ENCODE results near the gene FNTB.

FNTB gene, protein sequence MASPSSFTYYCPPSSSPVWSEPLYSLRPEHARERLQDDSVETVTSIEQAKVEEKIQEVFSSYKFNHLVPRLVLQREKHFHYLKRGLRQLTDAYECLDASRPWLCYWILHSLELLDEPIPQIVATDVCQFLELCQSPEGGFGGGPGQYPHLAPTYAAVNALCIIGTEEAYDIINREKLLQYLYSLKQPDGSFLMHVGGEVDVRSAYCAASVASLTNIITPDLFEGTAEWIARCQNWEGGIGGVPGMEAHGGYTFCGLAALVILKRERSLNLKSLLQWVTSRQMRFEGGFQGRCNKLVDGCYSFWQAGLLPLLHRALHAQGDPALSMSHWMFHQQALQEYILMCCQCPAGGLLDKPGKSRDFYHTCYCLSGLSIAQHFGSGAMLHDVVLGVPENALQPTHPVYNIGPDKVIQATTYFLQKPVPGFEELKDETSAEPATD

DNA sequence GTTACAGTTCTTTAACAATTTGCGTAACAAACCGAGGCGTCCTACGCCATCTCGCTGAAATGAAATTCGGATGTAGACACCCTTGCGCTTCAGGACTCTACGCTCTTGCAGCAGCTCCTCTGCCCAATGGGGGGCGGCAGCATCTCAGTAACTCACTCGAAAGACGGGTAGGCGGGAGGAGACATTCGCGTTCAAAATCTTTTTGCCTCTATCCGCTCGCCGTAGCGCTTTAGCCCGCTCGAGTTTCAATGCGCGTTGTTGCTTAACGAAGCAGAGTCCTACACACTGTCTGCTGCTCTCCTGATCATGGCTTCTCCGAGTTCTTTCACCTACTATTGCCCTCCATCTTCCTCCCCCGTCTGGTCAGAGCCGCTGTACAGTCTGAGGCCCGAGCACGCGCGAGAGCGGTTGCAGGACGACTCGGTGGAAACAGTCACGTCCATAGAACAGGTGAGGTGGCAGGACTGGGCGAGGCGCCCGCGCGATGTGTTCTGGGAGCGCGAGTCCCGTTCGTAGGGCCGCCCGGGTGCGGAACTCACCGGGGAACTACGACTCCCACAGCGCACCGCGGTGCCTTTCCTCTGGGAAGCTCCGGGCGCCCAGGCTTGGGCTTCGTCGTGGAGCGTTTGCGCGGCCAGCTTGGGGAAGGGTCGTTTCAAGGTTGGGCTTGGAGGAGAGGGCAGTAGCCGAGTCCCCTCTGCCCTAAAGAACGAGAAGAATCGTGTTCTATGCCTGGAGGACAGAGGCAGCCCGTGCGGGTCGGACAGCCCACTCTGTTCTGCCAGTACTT is at the start of gene FNTB:
Gene FNTB (plus strand): TSS at position 248 of the 790 bp plus-strand sequence. CDS start 59 bp downstream, at position 307.
- DNase-seq (ENCODE audit: low read depth) = peak; percentile 90

DNA sequence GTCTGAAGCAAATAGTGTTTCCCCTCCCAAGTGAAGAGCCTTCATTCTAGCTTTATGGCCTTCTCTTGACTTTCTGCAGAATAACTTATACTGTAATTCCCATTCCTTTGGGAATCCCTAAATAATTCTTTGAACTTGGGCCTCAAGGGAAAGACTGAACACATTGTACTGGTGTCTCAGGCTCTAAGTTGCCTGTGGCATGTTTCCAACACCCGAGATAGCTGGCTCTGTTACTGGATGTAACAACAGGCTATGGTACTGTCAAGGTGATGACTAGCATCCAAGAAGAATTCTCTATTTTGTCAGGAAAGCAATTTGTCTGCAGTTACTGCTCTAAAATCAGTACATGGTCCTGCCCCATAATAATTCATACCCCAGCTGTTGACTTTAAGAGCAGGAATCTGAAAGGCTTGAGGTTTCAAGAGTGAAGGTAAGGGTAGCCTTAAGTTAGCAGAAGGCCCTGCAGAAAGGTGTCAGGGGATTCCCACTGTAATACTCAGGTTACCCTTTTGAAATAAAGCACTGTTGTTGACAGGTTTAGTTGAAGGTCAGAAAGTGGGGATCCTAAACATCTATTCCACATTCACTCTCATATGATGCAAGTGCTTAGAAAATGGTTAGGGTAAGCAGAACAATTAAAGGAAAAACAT is 49.4 kb upstream of the FNTB start:
- DNase-seq (ENCODE audit: low read depth) = no peak

DNA sequence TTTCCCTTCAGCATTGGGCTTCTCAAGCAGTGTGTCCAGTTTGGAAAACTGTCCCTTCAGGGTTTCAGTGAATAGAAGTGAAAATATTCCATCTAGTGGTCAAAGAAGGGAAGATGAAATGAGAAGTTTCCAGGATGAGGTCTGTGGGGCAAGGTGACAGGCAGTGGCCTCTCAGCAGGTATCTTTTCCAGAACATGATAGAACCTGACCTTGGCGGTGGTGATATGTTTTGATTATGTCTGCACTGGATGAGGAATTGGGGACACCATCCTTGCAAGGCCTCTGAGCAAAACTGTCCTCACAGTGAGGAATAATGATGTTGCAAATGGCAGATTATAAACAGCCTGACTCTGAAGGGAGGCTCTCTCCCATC is 48.9 kb upstream of the FNTB start:
- DNase-seq (ENCODE audit: low read depth) = no peak

DNA sequence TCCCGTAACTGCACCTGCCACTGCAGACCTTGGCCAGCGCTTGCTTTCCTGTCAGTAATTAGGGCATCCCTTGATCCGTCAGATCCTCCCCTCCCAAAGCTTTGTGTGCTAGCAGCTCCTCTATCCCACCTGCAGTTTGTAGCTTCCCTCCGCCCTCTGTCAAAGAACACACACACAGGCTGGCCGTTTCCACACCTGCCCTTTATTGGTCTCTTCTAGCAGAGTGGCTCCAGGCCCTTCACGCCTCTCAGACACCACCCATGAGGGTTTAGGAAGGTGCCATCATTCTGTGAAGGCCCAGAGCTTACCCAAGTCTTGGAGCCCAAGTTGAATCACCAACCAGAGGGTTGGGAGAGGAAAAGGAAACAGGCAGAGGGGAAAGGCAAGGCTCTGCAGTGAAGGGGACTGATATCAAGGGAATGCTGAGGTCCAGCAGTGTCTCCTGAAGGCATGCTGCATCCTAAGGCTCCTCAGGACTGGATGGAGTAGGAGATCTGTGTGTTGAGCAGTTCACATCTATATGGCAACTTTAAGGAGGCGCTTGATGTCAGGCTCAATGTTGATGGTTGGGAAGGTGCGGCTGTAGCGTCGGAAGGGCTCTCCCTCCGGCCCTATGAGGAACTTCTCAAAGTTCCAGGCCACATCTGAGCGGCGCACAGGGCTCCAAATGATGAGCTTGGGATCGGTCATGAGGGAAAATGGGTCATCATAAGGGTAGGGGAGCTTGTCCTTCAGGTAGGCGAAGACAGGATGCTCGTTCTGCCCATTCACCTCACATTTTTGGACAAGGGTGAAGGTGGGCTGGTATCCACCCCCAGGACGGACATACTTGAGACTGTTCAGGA is 47.5 kb upstream of the FNTB start:
- DNase-seq (ENCODE audit: low read depth) = no peak

DNA sequence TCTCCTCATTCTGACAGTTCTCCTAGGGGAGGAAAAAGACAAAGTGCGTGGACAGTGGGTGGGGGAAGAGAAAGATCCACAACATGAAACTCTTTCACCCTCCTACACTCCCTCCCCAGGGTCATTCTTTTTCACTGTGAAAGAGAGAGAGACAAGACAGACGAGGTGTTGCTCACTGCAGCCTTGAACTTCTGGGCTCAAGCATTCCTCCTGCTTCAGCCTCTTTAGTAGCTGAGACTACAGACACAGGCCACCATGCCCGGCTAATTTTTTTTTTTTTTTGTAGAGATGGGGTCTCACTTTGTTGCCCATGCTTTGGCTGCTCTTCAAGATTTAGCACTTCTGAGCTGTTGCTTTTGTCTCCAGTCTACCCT is 46.9 kb upstream of the FNTB start:
- DNase-seq (ENCODE audit: low read depth) = no peak

DNA sequence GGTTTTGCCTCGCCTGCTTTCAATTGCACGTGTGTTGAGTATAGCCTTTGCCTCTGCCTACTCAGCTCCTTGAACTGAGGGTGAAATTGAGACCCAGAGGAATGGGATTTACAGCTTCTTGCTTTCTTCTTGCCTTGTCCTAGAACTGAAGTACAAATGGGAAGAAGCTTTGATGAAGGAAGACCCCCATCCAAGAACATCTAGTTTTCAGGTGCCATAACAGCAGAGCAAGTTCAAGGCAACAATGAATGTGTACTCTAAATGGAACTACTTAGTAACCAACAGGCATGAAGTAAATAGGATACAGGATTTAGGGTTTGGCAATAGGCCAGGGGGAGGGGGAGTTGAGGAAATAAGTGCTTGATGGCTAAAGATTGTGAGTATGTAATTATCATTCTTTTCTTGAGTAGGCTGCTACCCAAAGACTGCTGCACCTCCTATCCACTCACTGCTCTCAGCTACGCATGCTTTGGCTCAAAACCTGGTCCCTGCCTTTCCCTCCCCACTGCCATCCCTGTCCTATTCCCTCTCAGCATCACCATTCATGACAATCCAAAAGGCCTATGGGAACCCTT is 46.3 kb upstream of the FNTB start:
- no peak for DNase-seq (ENCODE audit: low read depth)

DNA sequence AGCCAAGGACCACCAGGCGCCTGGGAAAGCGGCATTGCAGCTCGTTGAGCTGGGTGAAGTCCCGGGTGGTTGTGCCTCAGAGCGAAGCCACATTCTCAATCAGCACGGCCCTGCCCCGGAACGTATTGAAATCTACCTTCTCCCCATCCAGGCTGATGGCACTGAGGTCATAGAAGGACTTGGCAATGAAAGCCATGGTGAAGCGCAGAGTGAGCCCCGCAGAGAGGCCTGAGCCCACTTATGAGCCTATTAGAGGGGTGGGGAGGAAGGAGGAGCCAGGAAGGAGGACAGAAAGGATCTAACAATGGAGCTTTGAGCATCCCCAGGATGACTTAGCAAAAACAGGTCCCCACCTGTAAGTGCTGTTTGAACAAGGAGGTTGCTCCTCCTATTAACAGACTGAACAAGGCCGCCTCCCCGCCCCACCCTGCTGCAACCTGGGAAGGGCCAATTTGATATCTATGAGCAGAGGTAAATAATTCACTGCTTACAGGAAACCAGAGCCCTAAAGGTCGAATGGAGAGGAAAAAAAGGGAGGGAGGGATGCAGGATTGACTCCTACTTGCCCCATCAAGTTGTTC is 44.1 kb upstream of the FNTB start, which contains the start of gene GPX2:
Gene GPX2 (minus strand): TSS at position 215 of the 581 bp plus-strand sequence. CDS start 19 bp downstream, at position 196.
- DNase-seq (ENCODE audit: low read depth) = no peak

DNA sequence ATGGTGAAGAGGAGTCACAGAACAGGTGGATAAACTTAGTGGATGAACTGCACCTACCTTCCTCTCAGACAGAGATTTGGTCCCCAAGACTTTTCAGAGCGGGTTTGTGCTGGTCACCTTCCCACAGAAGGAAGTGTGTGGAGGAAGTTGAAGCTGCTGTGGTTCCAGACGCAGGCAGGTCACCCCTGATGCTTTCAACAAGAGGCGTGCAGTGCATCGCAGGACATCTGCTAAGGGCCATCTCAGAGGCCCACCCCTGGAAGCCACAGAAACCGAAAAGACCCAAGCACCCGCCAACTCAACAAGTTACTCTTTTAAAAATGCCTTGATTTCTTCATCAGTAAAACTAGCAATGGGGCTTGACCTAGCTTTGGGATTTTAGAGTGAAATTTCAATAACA is 43.1 kb upstream of the FNTB start:
- no peak for DNase-seq (ENCODE audit: low read depth)

DNA sequence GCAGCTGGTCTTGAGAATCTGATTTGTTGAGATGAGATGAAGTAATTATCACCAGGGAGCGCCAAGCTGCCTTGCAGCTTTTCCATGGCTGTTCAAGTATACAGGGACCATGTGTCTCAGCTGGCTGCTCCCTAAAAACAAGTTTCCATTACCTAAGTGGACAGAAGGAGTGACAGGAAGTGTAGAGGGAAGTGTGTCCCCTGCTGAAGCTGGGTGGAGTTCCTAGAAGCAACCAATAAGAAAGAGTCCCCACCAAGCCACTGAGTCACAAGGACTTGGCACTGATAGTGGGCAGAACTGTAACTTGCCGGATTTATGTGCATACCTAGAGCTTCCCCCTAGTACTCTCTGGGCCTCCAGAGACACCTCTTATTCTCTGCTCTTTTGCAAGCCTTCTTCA is 42.7 kb upstream of the FNTB start:
- DNase-seq (ENCODE audit: low read depth) = no peak

DNA sequence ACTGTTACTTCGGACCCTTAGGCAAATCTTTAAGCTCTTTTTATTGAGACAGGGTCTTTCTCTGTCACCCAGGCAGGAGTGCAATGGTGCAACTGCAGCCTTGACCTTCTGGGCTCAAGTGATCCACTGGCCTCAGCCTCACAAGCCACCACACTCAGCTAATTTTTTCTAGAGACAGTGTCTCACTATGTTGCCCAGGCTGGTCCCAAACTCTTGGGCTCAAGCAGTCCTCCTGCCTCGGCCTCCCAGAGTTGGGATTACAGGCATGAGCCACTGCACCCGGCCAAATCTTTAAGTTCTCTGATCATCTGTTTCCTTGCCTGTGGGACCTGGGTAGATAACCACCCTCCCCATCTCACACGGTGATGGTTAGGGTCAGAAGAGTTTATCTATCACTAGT is 41.8 kb upstream of the FNTB start:
- DNase-seq (ENCODE audit: low read depth) = no peak

DNA sequence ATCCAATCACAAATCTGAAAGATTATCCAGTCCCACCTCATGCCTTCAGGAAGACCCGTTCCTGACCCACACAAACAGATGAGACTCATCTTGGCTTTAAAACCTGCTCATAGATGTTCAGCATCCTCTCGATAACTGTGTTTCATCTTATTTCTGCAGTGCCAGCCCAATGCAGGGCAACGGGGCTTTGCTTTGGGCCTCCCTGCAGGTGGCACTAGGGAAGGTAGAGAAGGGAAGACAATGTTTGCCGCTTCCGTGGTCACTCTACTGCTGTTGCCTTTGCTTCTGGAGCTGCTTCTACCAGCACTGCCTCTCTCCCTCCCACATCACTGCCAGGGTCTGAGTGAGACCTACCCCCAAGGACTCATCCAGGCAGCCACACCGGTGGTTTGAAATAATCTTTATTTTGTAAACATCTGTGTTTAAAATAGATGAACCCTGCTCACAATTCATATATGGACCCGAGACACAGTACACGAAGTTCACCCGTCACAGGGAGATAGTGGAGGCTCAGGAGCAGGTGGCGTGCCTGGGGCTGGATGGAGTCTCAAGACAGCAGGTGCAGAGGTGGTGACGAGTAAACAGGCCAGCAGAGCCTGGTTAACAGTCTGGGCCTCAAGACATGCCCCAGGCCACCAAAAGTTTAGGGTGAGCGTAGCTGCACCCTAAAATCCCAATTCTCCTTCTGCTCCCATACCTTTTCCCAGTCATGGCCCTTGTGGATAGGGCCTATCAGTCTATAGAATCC is 41.1 kb upstream of the FNTB start:
- DNase-seq (ENCODE audit: low read depth) = no peak

DNA sequence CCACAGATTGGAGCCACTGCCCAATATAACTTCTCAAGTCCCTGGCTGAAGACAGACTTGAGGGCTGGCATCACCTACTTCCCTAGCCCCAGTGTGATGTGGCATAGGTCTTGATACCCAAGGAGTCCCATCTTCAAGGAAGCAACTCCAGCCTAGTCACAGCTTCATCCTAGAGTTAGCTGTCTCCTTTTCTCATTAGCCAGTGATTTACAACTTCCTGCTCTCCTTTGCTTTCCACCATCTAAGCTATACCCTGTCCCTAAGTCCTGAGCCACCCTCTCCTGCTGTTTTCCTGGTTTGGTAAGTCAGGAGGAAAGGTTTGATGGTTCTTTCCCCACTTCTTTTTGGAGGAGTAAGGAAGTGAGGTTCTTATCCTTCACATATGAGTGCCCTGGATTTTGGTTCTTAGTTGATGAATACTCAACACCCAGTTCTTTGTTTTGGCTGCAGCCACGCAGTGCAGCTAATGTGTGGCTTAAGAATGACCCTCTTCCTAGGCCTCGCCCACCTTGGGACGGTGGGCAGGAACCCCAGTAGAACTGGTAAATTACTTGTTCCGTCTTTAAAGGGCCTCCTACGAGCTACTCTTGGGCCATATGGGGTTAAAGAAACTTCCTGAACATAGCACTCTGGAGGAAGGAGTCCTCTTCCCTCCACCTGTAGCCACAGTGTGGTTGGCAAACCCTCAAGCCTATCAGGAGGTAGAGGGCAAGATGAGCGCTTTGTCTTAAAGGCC is 40.2 kb upstream of the FNTB start:
- no peak for DNase-seq (ENCODE audit: low read depth)

DNA sequence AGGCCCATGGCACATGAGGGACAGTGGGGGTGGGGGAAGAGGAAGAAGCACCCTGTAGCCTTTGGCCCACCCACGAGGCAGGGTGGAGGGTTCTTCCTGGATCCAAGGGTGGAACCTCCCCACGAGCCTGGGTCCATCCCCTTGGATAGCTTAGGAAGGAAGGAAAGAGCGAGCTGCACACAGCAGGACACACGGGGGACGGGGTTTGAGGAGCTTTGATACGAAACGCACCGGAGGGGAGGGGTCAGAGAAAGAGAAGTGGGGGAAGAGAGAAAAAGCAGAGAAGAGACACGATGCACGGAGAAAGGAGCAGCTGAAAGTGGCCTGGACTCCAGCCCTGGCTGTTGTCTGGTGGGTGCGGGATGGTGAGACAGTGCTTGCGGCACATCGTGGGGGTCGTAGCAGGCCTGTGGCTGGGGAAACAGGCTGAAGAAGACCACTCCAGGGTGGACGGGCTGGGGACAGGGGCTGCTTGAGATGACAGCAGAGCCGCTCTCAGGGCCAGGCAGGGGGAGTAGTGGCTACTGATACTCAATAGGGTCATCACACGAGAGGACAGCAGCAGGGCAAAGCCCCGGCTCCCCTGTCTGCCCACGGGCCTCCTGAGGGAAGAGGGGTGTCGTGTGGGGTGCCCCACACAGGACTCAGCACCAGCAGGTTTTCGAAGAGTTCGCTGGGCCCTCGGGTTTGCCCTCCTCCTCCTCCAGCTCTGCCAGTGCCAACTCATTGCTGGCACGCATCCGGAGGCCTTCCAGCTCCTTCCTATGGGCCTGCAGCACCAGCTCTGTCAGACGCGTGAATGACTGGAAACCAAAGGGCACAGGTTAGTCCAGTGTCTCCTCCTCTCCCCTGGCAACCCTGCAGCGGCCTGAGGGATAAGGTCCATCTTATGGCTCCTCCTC is 38.7 kb upstream of the FNTB start:
- no peak for DNase-seq (ENCODE audit: low read depth)

DNA sequence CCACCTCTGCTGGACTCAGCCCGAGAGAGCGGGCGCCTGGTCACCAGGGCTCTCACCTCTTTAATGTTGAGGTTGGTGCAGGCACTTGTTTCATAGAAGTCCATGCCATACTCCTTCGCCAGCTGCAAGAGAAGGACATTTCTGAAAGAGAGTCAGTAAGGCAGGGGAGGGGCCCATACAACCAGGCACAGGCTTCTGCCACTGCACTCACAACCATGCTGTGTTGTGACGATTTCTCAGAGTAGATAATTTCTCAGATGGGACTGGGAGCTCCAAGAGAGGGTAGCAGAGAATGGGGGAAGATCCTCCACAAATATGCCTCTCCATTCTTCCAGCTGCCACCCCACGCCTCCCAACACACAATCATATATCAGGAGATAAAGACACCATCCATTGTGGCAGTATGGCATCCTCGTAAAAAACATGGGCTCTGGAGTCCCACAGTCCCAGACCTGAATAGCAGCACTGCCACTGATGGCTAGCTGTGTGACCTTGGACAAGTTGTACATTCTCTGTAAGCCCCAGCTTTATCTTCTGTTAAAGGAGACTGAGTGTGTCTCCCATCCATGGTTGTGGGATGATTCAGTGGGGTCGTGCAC is 38.0 kb upstream of the FNTB start:
- DNase-seq (ENCODE audit: low read depth) = no peak

DNA sequence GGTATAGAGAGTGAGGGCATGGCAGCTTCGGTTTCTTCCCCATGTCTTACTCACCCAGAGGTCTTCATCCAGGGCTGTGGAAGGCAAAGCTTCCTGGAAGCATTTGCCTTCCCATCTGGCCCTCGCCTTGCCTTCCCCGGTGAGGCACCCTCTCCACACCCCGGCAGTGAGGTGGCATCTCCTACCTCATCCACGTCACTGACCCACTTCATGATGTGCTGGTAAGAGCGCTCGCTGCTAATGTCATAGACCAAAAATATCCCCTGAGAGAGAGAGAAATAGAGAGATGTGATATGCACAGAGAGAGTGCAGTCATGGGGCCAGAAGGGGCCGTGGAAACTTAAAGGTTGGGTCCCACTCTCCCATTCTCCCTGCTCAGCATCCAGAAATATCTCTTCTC is 35.8 kb upstream of the FNTB start:
- DNase-seq (ENCODE audit: low read depth) = no peak

DNA sequence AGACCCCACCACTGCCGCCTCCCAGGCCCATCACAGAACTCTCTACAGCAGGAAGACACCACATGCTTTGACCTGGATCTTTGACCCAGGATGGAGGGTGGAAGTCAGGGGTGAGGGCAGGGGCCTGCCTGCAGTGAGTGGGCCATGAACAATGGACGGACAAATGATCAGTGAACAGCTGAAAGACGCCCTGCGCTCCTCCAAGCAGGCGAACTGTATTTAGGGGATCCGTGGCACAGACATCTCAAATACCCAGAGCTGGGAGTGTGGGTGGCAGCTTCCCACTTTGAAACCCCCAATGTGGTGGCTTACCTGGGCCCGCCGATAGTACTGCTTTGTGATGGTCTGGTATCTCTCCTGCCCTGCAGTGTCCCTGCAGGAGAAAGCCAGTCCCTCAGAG is 35.4 kb upstream of the FNTB start:
- no peak for DNase-seq (ENCODE audit: low read depth)

DNA sequence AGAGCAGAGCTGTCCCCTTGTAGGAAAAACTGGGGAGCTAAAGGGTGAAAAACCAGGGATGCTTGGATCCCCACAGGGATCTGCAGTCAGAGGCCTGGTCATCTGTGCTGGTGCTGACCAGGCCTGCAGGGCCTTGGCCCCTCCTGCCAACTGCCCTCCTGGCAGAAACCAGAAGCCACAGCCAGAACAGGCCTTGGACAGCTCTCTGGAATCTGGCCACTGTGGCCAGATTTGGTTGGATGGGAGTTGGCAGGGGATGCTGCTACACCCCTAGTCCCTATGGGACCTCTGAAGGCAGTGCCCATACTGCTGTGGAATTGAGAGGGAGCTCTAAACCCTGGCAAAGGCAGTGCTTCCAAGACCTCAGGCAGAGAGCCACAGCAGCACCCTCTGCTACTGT is 35.0 kb upstream of the FNTB start:
- DNase-seq (ENCODE audit: low read depth) = no peak

DNA sequence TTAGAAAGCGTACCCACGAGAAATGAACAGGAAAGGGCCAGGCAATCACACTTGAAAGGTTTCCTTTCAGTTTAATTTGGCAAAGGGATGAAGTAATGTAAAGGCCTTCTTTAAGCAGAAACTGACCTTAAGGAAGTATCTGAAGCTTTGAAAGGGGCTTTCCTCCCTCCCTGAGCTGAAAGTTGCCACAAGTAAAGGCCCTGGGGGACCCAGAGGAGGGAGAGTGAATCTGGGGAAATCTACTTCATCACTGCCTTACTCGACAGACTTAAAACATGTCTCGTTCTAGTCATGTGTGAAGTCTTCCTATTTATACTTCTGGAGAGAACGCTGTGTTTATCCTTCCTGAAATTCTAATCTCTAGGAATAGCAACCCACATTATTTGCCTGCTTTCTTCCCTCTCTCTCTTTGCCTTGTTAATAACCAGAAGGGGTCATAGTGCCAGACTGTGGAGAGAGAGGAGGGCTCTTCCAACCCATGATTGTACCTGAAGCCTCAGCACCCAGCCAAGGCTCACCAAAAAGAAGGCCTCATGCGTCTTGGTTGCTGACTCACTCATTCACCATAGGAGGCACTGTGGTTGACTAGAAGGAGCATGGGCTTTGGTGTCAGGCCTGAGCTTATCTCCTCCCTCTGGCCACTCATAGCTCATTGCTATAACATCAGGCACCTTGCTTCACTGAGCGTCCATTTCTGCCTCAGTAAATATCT is 33.9 kb upstream of the FNTB start:
- no peak for DNase-seq (ENCODE audit: low read depth)

All from non-pigmented ciliary epithelial cell (primary cell).